ENCODE results near the gene EEFSEC. TPM values are rescaled to one million over a fixed set of nuclear protein-coding genes. Genes with fewer than 3 reads are reported as not detected.

EEFSEC gene
- polyA plus RNA-seq, 1 donor from 2014 or later, result 4.6 TPM

- no peaks in the 10 kb centered on the region for H3K9me2 ChIP-seq (ENCODE audit: insufficient read depth, low read length)
- H3K4me3 ChIP-seq (ENCODE audit: low read length), result no peak overlapping the region
- no peaks in the 10 kb centered on the region for H3K36me3 ChIP-seq (ENCODE audit: insufficient read depth, low read length)
- TF ChIP-seq SMC3 (conservative IDR thresholded peaks at IDR 0.05; ENCODE audit: poor library complexity) (no peak), MXI1 (conservative IDR thresholded peaks at IDR 0.05; ENCODE audit: poor library complexity, severe bottlenecking) (no peak), CTCF (IDR thresholded peaks at IDR 0.05; ENCODE audit: poor library complexity, severe bottlenecking) (no peak), RAD21 (conservative IDR thresholded peaks at IDR 0.05) (no peak), POLR2AphosphoS5 (IDR thresholded peaks at IDR 0.05) (no peak), EZH2 (IDR thresholded peaks at IDR 0.05; ENCODE audit: borderline replicate concordance, insufficient read depth, low read length, poor library complexity, severe bottlenecking) (no peak), EP300 (conservative IDR thresholded peaks at IDR 0.05; ENCODE audit: poor library complexity, severe bottlenecking) (no peak), TAF1 (IDR thresholded peaks at IDR 0.05; ENCODE audit: low read depth) (no peak)
- TF ChIP-seq, protein P1, sequence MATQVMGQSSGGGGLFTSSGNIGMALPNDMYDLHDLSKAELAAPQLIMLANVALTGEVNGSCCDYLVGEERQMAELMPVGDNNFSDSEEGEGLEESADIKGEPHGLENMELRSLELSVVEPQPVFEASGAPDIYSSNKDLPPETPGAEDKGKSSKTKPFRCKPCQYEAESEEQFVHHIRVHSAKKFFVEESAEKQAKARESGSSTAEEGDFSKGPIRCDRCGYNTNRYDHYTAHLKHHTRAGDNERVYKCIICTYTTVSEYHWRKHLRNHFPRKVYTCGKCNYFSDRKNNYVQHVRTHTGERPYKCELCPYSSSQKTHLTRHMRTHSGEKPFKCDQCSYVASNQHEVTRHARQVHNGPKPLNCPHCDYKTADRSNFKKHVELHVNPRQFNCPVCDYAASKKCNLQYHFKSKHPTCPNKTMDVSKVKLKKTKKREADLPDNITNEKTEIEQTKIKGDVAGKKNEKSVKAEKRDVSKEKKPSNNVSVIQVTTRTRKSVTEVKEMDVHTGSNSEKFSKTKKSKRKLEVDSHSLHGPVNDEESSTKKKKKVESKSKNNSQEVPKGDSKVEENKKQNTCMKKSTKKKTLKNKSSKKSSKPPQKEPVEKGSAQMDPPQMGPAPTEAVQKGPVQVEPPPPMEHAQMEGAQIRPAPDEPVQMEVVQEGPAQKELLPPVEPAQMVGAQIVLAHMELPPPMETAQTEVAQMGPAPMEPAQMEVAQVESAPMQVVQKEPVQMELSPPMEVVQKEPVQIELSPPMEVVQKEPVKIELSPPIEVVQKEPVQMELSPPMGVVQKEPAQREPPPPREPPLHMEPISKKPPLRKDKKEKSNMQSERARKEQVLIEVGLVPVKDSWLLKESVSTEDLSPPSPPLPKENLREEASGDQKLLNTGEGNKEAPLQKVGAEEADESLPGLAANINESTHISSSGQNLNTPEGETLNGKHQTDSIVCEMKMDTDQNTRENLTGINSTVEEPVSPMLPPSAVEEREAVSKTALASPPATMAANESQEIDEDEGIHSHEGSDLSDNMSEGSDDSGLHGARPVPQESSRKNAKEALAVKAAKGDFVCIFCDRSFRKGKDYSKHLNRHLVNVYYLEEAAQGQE (IDR thresholded peaks at IDR 0.05; ENCODE audit: borderline replicate concordance), result no peak
- H3F3A ChIP-seq (ENCODE audit: insufficient read depth, low read length, poor library complexity, severe bottlenecking), result no peaks in the 10 kb centered on the region
- no peaks in the 10 kb centered on the region for H3K9me3 ChIP-seq (ENCODE audit: low read length)
- H3K79me2 ChIP-seq (replicated peaks; ENCODE audit: insufficient read depth, low read length), result no peaks in the 10 kb centered on the region
- no peak overlapping the region for H3K9ac ChIP-seq (ENCODE audit: low read length)
- peaks cover 23% of the 10 kb centered on the region for H3K27me3 ChIP-seq (ENCODE audit: insufficient read depth, low read depth, low read length)
- H4K20me1 ChIP-seq (ENCODE audit: insufficient read depth), result no peaks in the 10 kb centered on the region
- H3K27ac ChIP-seq (ENCODE audit: low read length), result no peak overlapping the region
- no peak overlapping the region for H2AFZ ChIP-seq (ENCODE audit: low read depth, low read length)
- H3K4me2 ChIP-seq (ENCODE audit: low read length), result no peak overlapping the region
Measured at GRCh38 chr3:128430731-128431130, 277.4 kb downstream of the EEFSEC start.

GRCh38 chr3:128431803-128432300 is 278.6 kb downstream of the EEFSEC start:
- H3K4me2 ChIP-seq (ENCODE audit: low read length), result no peak overlapping the region
- H3K27me3 ChIP-seq (ENCODE audit: insufficient read depth, low read depth, low read length), result peaks cover 15% of the 10 kb centered on the region
- no peak overlapping the region for H2AFZ ChIP-seq (ENCODE audit: low read depth, low read length)

More at GRCh38 chr3:128431803-128432300, 278.6 kb downstream of the EEFSEC start:
- TF ChIP-seq TAF1 (IDR thresholded peaks at IDR 0.05; ENCODE audit: low read depth), result no peak
- TF ChIP-seq MXI1 (conservative IDR thresholded peaks at IDR 0.05; ENCODE audit: poor library complexity, severe bottlenecking), result no peak
- no peak for TF ChIP-seq POLR2AphosphoS5 (IDR thresholded peaks at IDR 0.05)
- TF ChIP-seq, protein P1 (IDR thresholded peaks at IDR 0.05; ENCODE audit: borderline replicate concordance), result no peak
- TF ChIP-seq SMC3 (conservative IDR thresholded peaks at IDR 0.05; ENCODE audit: poor library complexity), result no peak
- no peak for TF ChIP-seq EP300 (conservative IDR thresholded peaks at IDR 0.05; ENCODE audit: poor library complexity, severe bottlenecking)
- no peak for TF ChIP-seq RAD21 (conservative IDR thresholded peaks at IDR 0.05)
- no peak for TF ChIP-seq EZH2 (IDR thresholded peaks at IDR 0.05; ENCODE audit: borderline replicate concordance, insufficient read depth, low read length, poor library complexity, severe bottlenecking)
- TF ChIP-seq CTCF (IDR thresholded peaks at IDR 0.05; ENCODE audit: poor library complexity, severe bottlenecking), result no peak
- no peaks in the 10 kb centered on the region for H3K9me3 ChIP-seq (ENCODE audit: low read length)
- no peaks in the 10 kb centered on the region for H3K36me3 ChIP-seq (ENCODE audit: insufficient read depth, low read length)
- H3K9me2 ChIP-seq (ENCODE audit: insufficient read depth, low read length), result no peaks in the 10 kb centered on the region
- no peaks in the 10 kb centered on the region for H3K79me2 ChIP-seq (replicated peaks; ENCODE audit: insufficient read depth, low read length)
- no peak overlapping the region for H3K4me3 ChIP-seq (ENCODE audit: low read length)
- H3F3A ChIP-seq (ENCODE audit: insufficient read depth, low read length, poor library complexity, severe bottlenecking), result no peaks in the 10 kb centered on the region
- H4K20me1 ChIP-seq (ENCODE audit: insufficient read depth), result no peaks in the 10 kb centered on the region
- no peak overlapping the region for H3K9ac ChIP-seq (ENCODE audit: low read length)
- no peak overlapping the region for H3K27ac ChIP-seq (ENCODE audit: low read length)

Measured in neural cell (in vitro differentiated cells).